Endothelial cell of umbilical vein (primary cell): ENCODE measurements around the gene PTPN14. TPM values are rescaled to one million over a fixed set of nuclear protein-coding genes. Genes with fewer than 3 reads are reported as not detected.

ENCODE experiments used
- BruUV-seq: library from RNA; stranded (reverse); fragments of 400-500 nt; replicated peaks from 2 replicates; lab custom pipeline; 2021; lab: Mats Ljungman, UMichigan
- CTCF ChIA-PET: fragments of 300-600, 350-600 bp; sonication (Branson Sonifier 250); formaldehyde crosslinking; loops from one replicate; lab custom pipeline; 2021; ENCODE audit warnings: antibody characterized with exemption, inconsistent platforms; lab: Charles Lee
- POLR2A ChIA-PET: fragments of 300-600, 350-600 bp; sonication (Branson Sonifier 250); formaldehyde crosslinking; loops from one replicate; lab custom pipeline; 2021; ENCODE audit warnings: antibody characterized with exemption, inconsistent platforms; lab: Charles Lee
- DNase-seq: peaks from one replicate; pipeline ENCODE4 v3.0.0-alpha.2; 2011; ENCODE audit warnings: low read depth, low spot score
- FAIRE-seq: peaks from 2 replicates; lab custom pipeline; 2011; peaks lifted over from hg19 to GRCh38; lab: Jason Lieb, UNC
- H2AFZ ChIP-seq: 2 replicates; pipeline ENCODE4 v1.6.0; 2012; ENCODE audit warnings: low read depth, low read length, control low read depth, inconsistent platforms
- H3K27ac ChIP-seq: 2 replicates; pipeline ENCODE4 v1.5.1; 2011; ENCODE audit warnings: low read depth, mild to moderate bottlenecking, control low read depth, low read length, moderate library complexity; ENCODE audit not compliant: insufficient read depth
- H3K27me3 ChIP-seq, 2 experiments: 2 replicates each; pipeline versions ENCODE4 v1.6.0 to v1.6.1; 2011; ENCODE audit warnings: low read length in 2 of 2, mixed read lengths in 1 of 2; ENCODE audit not compliant: control insufficient read depth in 2 of 2, insufficient read depth in 2 of 2
- H3K36me3 ChIP-seq, 2 experiments: 2 replicates in 1 of 2; 3 replicates in 1 of 2; pipeline ENCODE4 v1.5.1; 2011; ENCODE audit warnings: low read length in 2 of 2, mild to moderate bottlenecking in 1 of 2, moderate library complexity in 1 of 2; ENCODE audit not compliant: control insufficient read depth in 2 of 2, insufficient read depth in 2 of 2; ENCODE audit errors: extremely low read depth in 1 of 2
- H3K4me1 ChIP-seq: 3 replicates; pipeline ENCODE4 v1.5.1; 2011; ENCODE audit warnings: mild to moderate bottlenecking, low read length; ENCODE audit not compliant: control insufficient read depth, insufficient read depth; ENCODE audit errors: extremely low read depth
- H3K4me2 ChIP-seq: 2 replicates; pipeline ENCODE4 v1.6.1; 2011; ENCODE audit warnings: low read length, control low read depth, mixed read lengths; ENCODE audit not compliant: insufficient read depth
- H3K4me3 ChIP-seq, 3 experiments: fragments of 200-600 bp in 1 of 3; sonication (generic), shearing (Covaris generic) in 1 of 3; replicated peaks in 1 of 3; 2 replicates each; pipeline ENCODE4 v1.5.1; 2011 to 2016; ENCODE audit warnings: control low read depth in 3 of 3, low read length in 3 of 3, mild to moderate bottlenecking in 2 of 3, inconsistent platforms in 1 of 3, low read depth in 1 of 3, moderate library complexity in 1 of 3; ENCODE audit not compliant: insufficient read depth in 1 of 3
- H3K79me2 ChIP-seq: 2 replicates; pipeline ENCODE4 v1.6.0; 2012; ENCODE audit warnings: low read length, inconsistent platforms; ENCODE audit not compliant: control insufficient read depth, insufficient read depth
- H3K9ac ChIP-seq: replicated peaks from 2 replicates; pipeline ENCODE3; 2011; ENCODE audit warnings: low read length, control low read depth; ENCODE audit not compliant: insufficient read depth; ENCODE audit errors: extremely low read depth
- H3K9me1 ChIP-seq: replicated peaks from 3 replicates; pipeline ENCODE4 v1.6.0; 2011; ENCODE audit warnings: mild to moderate bottlenecking, low read length; ENCODE audit not compliant: control insufficient read depth, insufficient read depth; ENCODE audit errors: extremely low read depth
- H3K9me3 ChIP-seq: replicated peaks from 2 replicates; pipeline ENCODE4 v1.5.1; 2012; ENCODE audit warnings: low read length, inconsistent platforms; ENCODE audit not compliant: control insufficient read depth, insufficient read depth
- H4K20me1 ChIP-seq: replicated peaks from 2 replicates; pipeline ENCODE3; 2011; ENCODE audit warnings: mild to moderate bottlenecking, low read length; ENCODE audit not compliant: control insufficient read depth, insufficient read depth; ENCODE audit errors: extremely low read depth
- FOS ChIP-seq: IDR thresholded peaks from 2 replicates; pipeline ENCODE4 v1.6.1; 2011; ENCODE audit warnings: mild to moderate bottlenecking, low read length, moderate library complexity, borderline replicate concordance; ENCODE audit not compliant: insufficient read depth
- GATA2 ChIP-seq: IDR thresholded peaks from 2 replicates; pipeline ENCODE4 v1.7.0; 2011; ENCODE audit warnings: low read depth, mild to moderate bottlenecking, moderate library complexity, mixed read lengths, low read length; ENCODE audit not compliant: insufficient read length, insufficient read depth
- JUN ChIP-seq: IDR thresholded peaks from 2 replicates; pipeline ENCODE4 v1.6.1; 2011; ENCODE audit warnings: borderline replicate concordance, low read depth; ENCODE audit not compliant: insufficient read length, insufficient read depth
- MYC ChIP-seq: IDR thresholded peaks from one replicate; pipeline ENCODE4 v1.6.1; 2011; ENCODE audit warnings: mild to moderate bottlenecking, low read depth, low read length
- POLR2A ChIP-seq: IDR thresholded peaks from 2 replicates; pipeline ENCODE4 v1.6.1; 2012; ENCODE audit warnings: low read depth, mild to moderate bottlenecking, control low read depth, low read length
- POLR2AphosphoS5 ChIP-seq: IDR thresholded peaks from 2 replicates; pipeline ENCODE4 v1.6.1; 2012; ENCODE audit warnings: low read depth, mild to moderate bottlenecking, control low read depth, low read length, moderate library complexity; ENCODE audit not compliant: insufficient read depth
- dilution Hi-C: fragments of 300-500 bp; cut with MboI; formaldehyde crosslinking; loops from one replicate; pipeline ENCODE4 v1.15.0; 2019; ENCODE audit warnings: low sequenced_read_pairs; ENCODE audit not compliant: extremely low pct_ligation_motif_present
- intact Hi-C: fragments of 100-400 bp; cut with micrococcal nuclease; formaldehyde crosslinking; loops from one replicate; pipeline ENCODE4 v1.10.0; 2022
- polyA plus RNA-seq, 4 experiments: library from polyadenylated mRNA; depleted of rRNA in 3 of 4; stranded (reverse) in 3 of 4; unstranded in 1 of 4; fragments of >200 nt; gene quantifications; 2 replicates each; pipeline versions ENCODE4 v1.2.1 to v1.2.3, GENCODE V29; 2011 to 2012; ENCODE audit warnings: missing spikeins in 1 of 4
- total RNA-seq: library from RNA; stranded (reverse); gene quantifications from 2 replicates; pipeline ENCODE4 v1.2.3, GENCODE V29; 2021
- TF ChIP-seq, protein P1 (sequence below): IDR thresholded peaks from 2 replicates; pipeline ENCODE4 v1.6.1; 2011; ENCODE audit not compliant: insufficient read depth, insufficient read length
- TF ChIP-seq, protein P2 (sequence below), 2 donors: IDR thresholded peaks; 1 replicate in 1 of 2; 2 replicates in 1 of 2; pipeline ENCODE4 v1.5.1; 2011; ENCODE audit warnings: low read length in 2 of 2, mild to moderate bottlenecking in 2 of 2, moderate library complexity in 2 of 2, control low read depth in 1 of 2, inconsistent platforms in 1 of 2, low read depth in 1 of 2; ENCODE audit not compliant: insufficient read depth in 1 of 2; ENCODE audit errors: extremely low read depth in 1 of 2

PTPN14 gene
- total and polyA plus RNA-seq, 2 donors (not counting 3 experiments of a cell fraction or from before 2014, with no cell fraction given), result 18.5 to 93.0 TPM

DNA sequence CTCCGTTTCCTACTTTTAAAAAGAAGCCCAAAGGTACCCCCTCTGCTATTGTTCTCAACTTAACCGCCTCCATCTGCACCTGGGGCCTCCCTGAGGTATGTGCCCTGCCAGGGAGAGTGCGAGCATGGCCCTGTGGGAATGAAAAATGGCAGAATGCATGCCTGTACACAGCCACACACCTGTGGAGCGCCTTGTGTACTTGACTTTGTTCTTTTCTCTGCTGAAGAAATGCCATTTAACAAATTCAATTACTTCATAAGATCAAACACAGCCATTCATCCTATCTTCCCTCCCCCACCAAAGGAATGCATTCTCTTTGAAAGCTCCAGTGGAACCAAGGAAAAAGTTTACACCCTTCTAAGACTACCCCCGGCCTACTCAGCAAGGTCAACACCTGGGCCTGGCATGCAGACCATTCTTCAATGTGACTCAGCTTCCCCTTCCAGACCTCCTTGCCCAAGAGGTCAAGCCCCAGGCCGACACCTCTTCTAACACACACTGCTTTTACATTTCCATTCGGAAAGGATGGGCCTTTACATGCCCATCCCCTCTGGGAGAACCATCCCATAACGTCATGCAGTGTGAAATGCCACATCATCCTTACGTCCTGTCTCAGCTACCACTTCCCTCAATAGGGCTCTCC lies 146.7 kb downstream of the PTPN14 start:
- dilution Hi-C loops, result no loop called here
- ChIA-PET POLR2A (interaction anchor here (0.6 to 4.2 kb wide), 9 partner anchors 12 to 147 kb away, joined by 3 to 22 read pairs (median 4); partner anchors contain the start of gene PTPN14), CTCF (interaction anchor here (1.0 to 3.5 kb wide), 20 partner anchors 8 to 223 kb away, joined by 3 to 23 read pairs (median 4); partner anchors contain the start of gene PTPN14)
- Histone ChIP-seq H3K27me3 (no peaks in the 10 kb centered on the region), H3K4me1 (peaks cover 35% of the 10 kb centered on the region), H4K20me1 (no peaks in the 10 kb centered on the region), H3K27ac (peak overlapping the region; percentile 99), H3K4me2 (peak overlapping the region; percentile 82), H3K36me3 (peaks cover 4 to 8% of the 10 kb centered on the region in 2 experiments), H2AFZ (no peak overlapping the region), H3K9ac (peak overlapping the region; percentile 80), H3K9me1 (no peaks in the 10 kb centered on the region), H3K79me2 (peaks cover 18% of the 10 kb centered on the region), H3K9me3 (no peaks in the 10 kb centered on the region), H3K4me3 (peak overlapping the region in 1 of 3 experiments; percentile 39)
- TF ChIP-seq, protein P1, sequence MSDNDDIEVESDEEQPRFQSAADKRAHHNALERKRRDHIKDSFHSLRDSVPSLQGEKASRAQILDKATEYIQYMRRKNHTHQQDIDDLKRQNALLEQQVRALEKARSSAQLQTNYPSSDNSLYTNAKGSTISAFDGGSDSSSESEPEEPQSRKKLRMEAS, result no peak
- peak; percentile 52 for TF ChIP-seq GATA2
- TF ChIP-seq, protein P2, sequence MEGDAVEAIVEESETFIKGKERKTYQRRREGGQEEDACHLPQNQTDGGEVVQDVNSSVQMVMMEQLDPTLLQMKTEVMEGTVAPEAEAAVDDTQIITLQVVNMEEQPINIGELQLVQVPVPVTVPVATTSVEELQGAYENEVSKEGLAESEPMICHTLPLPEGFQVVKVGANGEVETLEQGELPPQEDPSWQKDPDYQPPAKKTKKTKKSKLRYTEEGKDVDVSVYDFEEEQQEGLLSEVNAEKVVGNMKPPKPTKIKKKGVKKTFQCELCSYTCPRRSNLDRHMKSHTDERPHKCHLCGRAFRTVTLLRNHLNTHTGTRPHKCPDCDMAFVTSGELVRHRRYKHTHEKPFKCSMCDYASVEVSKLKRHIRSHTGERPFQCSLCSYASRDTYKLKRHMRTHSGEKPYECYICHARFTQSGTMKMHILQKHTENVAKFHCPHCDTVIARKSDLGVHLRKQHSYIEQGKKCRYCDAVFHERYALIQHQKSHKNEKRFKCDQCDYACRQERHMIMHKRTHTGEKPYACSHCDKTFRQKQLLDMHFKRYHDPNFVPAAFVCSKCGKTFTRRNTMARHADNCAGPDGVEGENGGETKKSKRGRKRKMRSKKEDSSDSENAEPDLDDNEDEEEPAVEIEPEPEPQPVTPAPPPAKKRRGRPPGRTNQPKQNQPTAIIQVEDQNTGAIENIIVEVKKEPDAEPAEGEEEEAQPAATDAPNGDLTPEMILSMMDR (IDR thresholded peaks at IDR 0.05; ENCODE audit: extremely low read depth in 1 of 2, insufficient read depth in 1 of 2, low read depth in 1 of 2, low read length in 2 of 2), result no peak
- TF ChIP-seq POLR2AphosphoS5, result peak; percentile 93
- no peak for TF ChIP-seq MYC
- peak; percentile 96 for TF ChIP-seq FOS
- TF ChIP-seq POLR2A, result peak; percentile 67
- TF ChIP-seq JUN, result peak; percentile 67
- DNase-seq, result peak; percentile 90
- no TSS peak for BruUV-seq
- no peak for FAIRE-seq
- intact Hi-C loops, result loop anchor here (1.0 to 5.0 kb wide), 8 partner anchors 24 to 181 kb away; partner anchors contain the start of gene PTPN14
